OCI-LY1 (cell line): ENCODE data around the gene SNRNP200.

Experiments
- EZH2 ChIP-seq: fragments of 200-600 bp; sonication (generic), shearing (Covaris generic); IDR thresholded peaks from 2 replicates; pipeline ENCODE4 v1.8.0; 2017; ENCODE audit warnings: borderline replicate concordance, mixed run types, mild to moderate bottlenecking, antibody characterized with exemption, low read length, moderate library complexity, mixed read lengths
- TF ChIP-seq, protein P1 (sequence below): fragments of 200-600 bp; sonication (generic), shearing (Covaris generic); IDR thresholded peaks from 2 replicates; pipeline ENCODE4 v1.5.1; 2017; ENCODE audit warnings: mild to moderate bottlenecking, antibody characterized with exemption, low read length, moderate library complexity, mixed read lengths

DNA sequence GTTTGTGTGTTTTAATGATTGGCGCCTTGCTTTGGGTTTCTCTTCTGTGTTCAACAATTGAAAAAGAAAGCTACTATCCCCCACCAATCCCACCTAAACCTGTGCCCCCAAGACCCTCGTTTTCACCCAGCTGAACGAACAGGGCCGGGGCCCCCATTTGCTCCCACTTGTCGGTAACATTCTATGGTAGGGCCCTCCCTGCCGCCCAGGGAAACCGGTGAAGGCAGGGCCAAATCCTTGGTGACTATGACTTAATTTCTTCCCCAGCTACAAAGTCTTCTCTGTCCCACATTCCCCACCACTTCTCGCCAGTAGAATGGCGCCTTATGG, 598 bp upstream of the SNRNP200 start:
- TF ChIP-seq, protein P1, sequence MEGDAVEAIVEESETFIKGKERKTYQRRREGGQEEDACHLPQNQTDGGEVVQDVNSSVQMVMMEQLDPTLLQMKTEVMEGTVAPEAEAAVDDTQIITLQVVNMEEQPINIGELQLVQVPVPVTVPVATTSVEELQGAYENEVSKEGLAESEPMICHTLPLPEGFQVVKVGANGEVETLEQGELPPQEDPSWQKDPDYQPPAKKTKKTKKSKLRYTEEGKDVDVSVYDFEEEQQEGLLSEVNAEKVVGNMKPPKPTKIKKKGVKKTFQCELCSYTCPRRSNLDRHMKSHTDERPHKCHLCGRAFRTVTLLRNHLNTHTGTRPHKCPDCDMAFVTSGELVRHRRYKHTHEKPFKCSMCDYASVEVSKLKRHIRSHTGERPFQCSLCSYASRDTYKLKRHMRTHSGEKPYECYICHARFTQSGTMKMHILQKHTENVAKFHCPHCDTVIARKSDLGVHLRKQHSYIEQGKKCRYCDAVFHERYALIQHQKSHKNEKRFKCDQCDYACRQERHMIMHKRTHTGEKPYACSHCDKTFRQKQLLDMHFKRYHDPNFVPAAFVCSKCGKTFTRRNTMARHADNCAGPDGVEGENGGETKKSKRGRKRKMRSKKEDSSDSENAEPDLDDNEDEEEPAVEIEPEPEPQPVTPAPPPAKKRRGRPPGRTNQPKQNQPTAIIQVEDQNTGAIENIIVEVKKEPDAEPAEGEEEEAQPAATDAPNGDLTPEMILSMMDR: no peak
- TF ChIP-seq EZH2: no peak
